Cerebellar nuclear complex (tissue), 1 donor: Measurements from ENCODE around the gene METTL13.
A peak's percentile ranks its signal among the peaks of the same experiment; 100 is the strongest.
"Not testable (repeated sequence)": the region's sequence is repeated elsewhere in the genome, so short reads cannot be mapped to it uniquely, and the experiment has no call there.

Source experiments
- DNase-seq, 2 experiments: peaks; one replicate each; lab custom pipeline; 2025; lab: John Stamatoyannopoulos, UW

Gene METTL13

DNA sequence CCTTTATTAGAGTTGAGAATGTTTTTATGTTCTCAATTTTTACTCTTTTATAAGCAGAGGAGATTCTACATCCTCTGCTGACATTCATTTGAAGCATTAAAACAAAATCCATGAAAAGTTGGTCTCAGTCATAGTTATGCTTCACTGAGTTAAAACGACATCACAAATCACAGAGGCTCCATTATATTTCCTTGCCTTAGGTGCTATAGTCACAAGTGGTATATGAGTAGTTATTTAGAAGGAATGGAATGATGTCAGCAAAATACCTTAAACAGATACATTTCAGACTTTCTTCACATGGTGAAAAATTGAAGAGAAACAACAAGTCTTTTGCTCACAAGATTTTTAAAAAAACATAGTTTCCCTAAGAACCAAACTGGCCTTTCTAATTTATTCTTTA is 11.7 kb upstream of the METTL13 start:
- no peak for DNase-seq

DNA sequence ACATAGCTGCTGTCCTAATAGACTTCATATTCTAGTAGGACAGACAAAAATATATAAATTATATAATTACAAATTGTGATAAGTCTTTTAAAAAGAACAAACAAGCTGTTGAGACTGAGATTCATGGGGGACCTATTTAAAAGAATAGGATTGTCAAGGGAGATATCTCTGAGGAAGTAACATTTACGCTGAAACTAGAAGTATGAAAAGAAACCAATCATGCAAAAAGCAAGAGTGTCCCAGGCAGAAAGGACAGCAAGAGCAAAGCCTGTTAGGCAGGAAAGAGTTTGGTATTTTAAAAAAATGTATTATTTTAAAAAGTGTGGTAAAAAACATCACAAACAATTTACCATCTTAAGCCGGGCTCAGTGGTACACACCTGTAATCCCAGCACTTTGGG is 9.1 kb upstream of the METTL13 start:
- DNase-seq, result no peak

DNA sequence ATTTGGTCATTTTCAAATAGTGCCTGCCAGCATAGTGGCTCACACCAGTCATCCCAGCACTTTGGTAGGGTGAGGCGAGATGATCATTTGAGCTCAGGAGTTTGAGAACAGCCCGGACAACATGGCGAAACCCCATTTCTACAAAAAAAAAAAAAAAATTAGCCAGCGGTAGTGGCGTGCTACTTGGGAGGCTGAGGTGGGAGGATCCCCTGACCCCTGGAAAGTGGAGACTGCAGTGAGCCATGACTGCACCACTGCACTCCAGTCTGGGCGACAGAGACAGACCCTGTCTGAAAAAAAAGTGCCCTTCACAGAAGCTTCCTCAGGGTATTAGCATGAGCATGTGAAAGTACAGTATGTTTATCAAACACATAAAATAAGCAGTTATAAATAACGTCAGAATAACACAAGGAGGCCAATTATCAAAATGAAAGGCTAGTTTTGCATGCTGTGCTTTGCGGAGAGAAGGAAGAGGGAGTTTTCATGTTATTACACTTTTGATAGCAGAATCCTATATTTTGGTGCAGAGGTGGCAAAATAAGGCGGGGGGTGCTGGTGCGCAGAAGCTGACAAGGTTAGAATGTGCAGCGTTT is 781 bp upstream of the METTL13 start:
- no peak for DNase-seq

- no peak for DNase-seq
These were observed 2.5 kb downstream of the METTL13 start for GRCh38 chr1:171783816-171784530.

- DNase-seq, result no peak
These were observed 3.3 kb downstream of the METTL13 start for GRCh38 chr1:171784784-171785183.

- DNase-seq, result no peak
These were observed 4.3 kb downstream of the METTL13 start for GRCh38 chr1:171785766-171786165.

DNA sequence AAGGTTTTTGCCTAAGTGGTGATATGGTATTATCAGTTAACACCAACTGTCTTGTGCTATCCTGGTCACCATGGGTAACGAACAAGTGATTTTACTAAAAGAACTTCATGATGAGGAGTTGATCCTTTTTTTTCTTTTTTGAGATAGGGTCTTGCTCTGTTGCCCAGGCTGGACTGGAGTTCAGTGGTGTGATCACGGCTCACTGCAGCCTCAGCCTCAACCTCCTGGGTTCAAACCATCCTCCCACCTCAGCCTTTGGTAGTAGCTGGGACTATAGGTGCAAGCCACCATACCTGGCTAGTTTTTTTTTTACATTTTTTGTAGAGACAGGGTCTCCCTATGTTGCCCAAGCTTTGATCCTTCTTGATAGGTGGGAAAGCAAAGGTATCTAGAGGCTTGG is 5.1 kb downstream of the METTL13 start:
- no peak for DNase-seq

DNA sequence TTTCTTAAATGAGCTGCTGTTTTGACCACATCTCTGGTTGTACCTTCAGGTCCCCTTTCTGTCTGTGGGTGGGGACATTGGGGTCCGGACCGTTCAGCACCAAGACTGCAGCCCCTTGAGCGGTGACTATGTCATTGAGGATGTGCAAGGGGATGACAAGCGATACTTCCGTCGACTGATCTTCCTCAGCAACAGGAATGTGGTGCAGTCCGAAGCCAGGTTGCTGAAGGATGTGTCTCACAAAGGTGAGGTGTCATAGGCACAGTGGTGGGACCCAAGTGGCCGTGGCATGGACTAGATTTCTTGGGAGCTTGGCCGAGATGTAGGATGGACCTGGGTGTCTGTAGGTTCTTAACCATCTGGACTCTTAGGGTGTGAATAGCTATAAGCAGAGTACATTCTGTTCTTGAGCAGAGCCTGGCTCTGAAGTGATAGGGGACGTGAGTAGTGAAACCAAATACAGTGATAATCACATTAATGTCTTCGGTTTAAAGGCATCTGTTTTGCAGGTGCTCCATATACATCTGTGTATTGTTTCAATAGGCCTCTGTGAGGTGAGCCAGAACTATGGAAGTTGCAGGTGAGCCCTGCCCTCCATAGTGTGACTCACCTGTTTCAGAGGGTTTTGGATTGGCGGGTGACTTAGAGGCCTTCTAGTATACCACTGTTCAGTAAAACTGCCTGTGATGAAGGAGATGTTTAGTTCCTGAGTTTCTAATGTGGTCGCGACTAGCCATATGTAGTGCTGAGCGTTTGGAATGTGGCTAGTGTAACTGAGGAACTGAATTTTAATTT is 6.4 kb downstream of the METTL13 start:
- no peak for DNase-seq

DNA sequence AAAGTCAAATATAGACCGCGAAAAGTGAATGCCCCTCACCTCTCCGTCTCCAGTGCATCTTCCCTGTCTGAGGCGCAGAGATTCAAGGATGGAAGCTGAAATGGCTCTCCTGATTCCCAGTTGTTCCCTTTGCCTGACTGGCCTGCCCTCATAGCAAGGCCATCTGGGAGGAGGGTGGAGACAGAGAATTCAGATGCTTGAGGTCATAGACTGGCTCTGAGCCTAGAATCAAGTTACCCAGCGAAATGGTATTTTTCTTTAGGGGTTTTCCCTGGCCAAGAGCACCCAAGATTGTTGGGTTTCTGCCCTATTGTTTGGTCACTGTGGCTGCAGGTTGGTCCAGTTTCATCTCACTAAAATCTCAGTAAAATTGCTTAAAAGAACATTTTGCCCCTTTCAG is 7.2 kb downstream of the METTL13 start:
- DNase-seq, result no peak

- DNase-seq, result no peak
These were observed 8.9 kb downstream of the METTL13 start for GRCh38 chr1:171790318-171790717.

GRCh38 chr1:171792656-171793369 is 11.4 kb downstream of the METTL13 start:
- DNase-seq, result no peak

GRCh38 chr1:171793636-171794035 is 12.2 kb downstream of the METTL13 start:
- no peak for DNase-seq

GRCh38 chr1:171794085-171794484 is 12.6 kb downstream of the METTL13 start:
- DNase-seq, result no peak

GRCh38 chr1:171796592-171796991 is 15.1 kb downstream of the METTL13 start:
- no peak for DNase-seq

- no peak for DNase-seq
These were observed 16.9 kb downstream of the METTL13 start for GRCh38 chr1:171798311-171798710.

DNA sequence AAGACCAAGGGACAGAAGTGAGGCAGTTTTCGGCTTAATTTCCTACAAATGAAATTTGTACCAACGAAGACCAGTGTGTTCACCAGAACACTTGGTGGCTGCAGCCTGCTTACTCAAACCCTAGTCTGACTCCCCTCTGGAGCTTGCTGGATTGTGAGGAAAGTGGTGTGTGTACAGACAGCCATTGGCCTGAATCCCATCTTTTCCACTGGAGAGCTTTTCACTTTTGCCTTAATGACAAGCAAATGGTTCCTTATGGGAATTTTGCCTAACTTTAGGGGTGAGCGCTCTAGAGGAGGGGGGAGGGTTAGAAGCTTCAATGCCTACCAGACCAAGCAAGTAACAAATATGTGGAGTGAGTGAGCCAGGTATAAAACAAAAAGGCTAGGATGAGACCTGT is 17.3 kb downstream of the METTL13 start:
- DNase-seq, result no peak

- no peak for DNase-seq
These were observed 17.7 kb downstream of the METTL13 start for GRCh38 chr1:171799166-171799565.

GRCh38 chr1:171799698-171800097 is 18.2 kb downstream of the METTL13 start:
- not testable (repeated sequence) for DNase-seq

DNA sequence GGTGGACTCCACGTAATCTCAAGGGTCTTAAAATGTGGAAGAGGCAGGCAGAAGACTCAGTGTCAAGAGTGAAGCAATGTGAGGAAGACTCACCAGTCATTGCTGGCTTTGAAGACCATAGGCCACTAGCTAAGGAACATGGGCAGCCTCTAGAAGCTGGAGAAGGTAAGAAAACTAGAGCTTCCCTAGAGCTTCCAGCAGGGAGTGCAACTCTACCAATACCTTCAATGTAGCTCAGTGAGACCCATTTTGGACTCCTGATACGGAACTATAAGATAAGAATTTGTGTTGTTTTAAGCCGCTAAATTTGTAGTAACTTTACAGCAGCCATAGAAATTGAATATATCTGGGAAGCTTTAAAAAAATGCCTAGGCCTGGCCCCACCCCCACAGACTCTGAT is 18.9 kb downstream of the METTL13 start:
- DNase-seq, result no peak

- DNase-seq, result no peak
These were observed 19.4 kb downstream of the METTL13 start for GRCh38 chr1:171800851-171801250.

- peak in 1 of 2 experiments; percentile 61 for DNase-seq
These were observed 20.0 kb downstream of the METTL13 start for GRCh38 chr1:171801487-171801891.

- DNase-seq, result no peak
These were observed 20.7 kb downstream of the METTL13 start for GRCh38 chr1:171802207-171802606.
